SK-N-MC (cell line): ENCODE measurements around the gene SCLT1.

ENCODE experiments used
- DNase-seq: peaks from one replicate; pipeline ENCODE4 v3.0.0-alpha.2; 2011; ENCODE audit warnings: low read depth, low spot score
- H3K27ac ChIP-seq: fragments of 200-600 bp; sonication (generic); 2 replicates; pipeline ENCODE4 v1.5.1; 2016; ENCODE audit warnings: mixed run types
- H3K36me3 ChIP-seq: fragments of 200-600 bp; sonication (generic); 2 replicates; pipeline ENCODE4 v1.6.1; 2017; ENCODE audit warnings: antibody characterized with exemption, low read length, mixed read lengths; ENCODE audit not compliant: insufficient read depth
- H3K4me3 ChIP-seq: fragments of 200-600 bp; sonication (generic); 2 replicates; pipeline ENCODE4 v1.5.1; 2016
- H3K9ac ChIP-seq: fragments of 200-600 bp; sonication (generic); 2 replicates; pipeline ENCODE4 v1.8.0; 2017; ENCODE audit warnings: mixed run types, mixed read lengths; ENCODE audit not compliant: insufficient read length
- H3K9me3 ChIP-seq: fragments of 200-600 bp; sonication (generic); 2 replicates; pipeline ENCODE4 v1.6.1; 2017; ENCODE audit warnings: low read depth, mild to moderate bottlenecking, antibody characterized with exemption, low read length, moderate library complexity, mixed read lengths
- EZH2 ChIP-seq: fragments of 200-600 bp; sonication (generic); IDR thresholded peaks from one replicate; pipeline ENCODE4 v1.6.1; 2017; ENCODE audit warnings: antibody characterized with exemption
- FOXP2 ChIP-seq: optimal IDR thresholded peaks from 2 replicates; pipeline ENCODE3; 2011; ENCODE audit warnings: mild to moderate bottlenecking, moderate library complexity; ENCODE audit not compliant: insufficient read depth; ENCODE audit errors: extremely low read length, control extremely low read depth
- POLR2AphosphoS5 ChIP-seq: IDR thresholded peaks from 2 replicates; pipeline ENCODE4 v1.6.1; 2012; ENCODE audit warnings: mild to moderate bottlenecking, low read depth, low read length, borderline replicate concordance

SCLT1 gene

DNA sequence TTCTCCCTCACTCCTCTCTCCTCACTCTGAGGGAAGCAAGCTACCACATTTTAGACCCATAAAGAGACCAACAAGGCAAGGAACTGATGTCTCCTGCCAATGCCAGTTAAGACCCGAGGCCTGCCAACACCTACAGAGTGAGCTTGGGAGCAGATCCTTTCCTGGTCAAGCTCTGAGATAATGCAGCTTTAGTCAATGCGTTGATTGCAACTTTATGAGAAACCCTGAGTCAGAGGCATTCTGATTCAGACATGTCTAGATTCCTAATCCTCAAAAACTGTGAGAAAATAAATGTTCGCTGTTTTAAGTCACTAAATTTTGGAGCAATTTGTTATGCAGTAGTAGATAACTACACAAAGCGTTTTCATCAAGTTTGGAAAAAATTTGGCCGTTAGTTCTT lies 168.4 kb downstream of the SCLT1 start:
- no peak for DNase-seq
- no peak overlapping the region for H3K27ac ChIP-seq

DNA sequence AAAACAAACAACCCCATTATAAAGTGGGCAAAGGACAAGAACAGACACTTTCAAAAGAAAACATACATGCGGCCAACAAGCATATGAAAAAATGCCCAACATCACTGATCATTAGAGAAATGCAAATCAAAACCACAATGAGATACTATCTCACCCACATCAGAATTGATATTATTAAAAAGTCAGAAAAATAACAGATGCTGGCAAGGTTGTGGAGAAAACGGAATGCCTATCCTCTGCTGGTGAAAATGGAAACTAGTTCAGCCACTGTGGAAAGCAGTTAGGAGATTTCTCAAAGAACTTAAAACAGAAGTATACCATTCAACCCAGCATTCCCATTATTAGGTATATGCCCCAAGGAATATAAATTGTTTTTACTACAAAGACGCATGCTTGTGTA lies 171.4 kb downstream of the SCLT1 start:
- TF ChIP-seq POLR2AphosphoS5 (no peak), FOXP2 (no peak), EZH2 (no peak)
- Histone ChIP-seq H3K27ac (no peak overlapping the region), H3K9ac (no peak overlapping the region), H3K36me3 (no peaks in the 10 kb centered on the region), H3K9me3 (no peaks in the 10 kb centered on the region), H3K4me3 (no peak overlapping the region)
- no peak for DNase-seq

More for the DNA sequence above, 168.4 kb downstream of the SCLT1 start:
- H3K9ac ChIP-seq, result no peak overlapping the region
- no peak overlapping the region for H3K4me3 ChIP-seq
- TF ChIP-seq EZH2, result no peak
- no peak for TF ChIP-seq POLR2AphosphoS5
- no peak for TF ChIP-seq FOXP2
- H3K36me3 ChIP-seq, result no peaks in the 10 kb centered on the region
- no peaks in the 10 kb centered on the region for H3K9me3 ChIP-seq

DNA sequence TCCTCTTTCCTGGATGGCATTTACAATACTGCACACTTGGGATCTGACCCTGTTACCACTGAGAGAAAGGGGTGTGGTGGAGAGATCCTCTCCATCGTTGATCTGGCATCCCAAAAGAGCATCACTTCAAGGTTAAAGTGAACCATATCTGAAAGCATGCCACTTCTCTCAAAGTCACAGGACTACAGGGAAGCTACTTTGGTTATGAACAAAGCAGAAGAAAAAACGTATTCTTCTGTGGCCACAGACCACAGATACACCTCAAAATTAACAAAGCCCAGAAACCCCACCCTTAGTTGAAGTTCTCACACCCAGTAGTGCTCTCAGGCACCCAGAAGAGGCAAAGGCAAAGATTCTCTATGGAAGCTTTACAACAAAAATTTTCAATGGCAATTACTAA lies 175.6 kb downstream of the SCLT1 start:
- DNase-seq, result no peak
- no peaks in the 10 kb centered on the region for H3K9me3 ChIP-seq
- no peak overlapping the region for H3K4me3 ChIP-seq
- H3K27ac ChIP-seq, result no peak overlapping the region
- TF ChIP-seq POLR2AphosphoS5, result no peak
- TF ChIP-seq EZH2, result no peak
- no peak for TF ChIP-seq FOXP2
- H3K36me3 ChIP-seq, result no peaks in the 10 kb centered on the region
- H3K9ac ChIP-seq, result no peak overlapping the region

DNA sequence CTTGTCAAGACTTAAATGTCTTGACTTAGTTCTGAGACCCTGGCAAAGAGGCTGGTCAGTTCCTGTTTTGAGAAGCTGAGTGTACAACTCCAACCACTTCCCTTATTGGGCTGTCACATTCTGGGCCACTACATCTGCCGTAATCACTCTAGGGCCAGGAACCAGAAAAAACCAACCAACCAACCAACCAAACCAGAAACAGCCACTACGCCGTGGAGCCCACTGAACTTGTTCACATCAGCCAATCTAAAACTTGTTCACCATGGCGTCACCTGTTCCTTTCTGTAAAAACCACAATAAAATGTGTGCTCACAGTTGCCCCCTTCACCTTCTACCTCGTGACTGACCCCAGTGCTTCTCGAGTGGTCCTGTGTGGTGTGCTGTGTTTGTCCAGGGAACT lies 176.5 kb downstream of the SCLT1 start:
- no peak overlapping the region for H3K4me3 ChIP-seq
- DNase-seq, result no peak
- H3K9ac ChIP-seq, result no peak overlapping the region
- no peaks in the 10 kb centered on the region for H3K36me3 ChIP-seq
- no peaks in the 10 kb centered on the region for H3K9me3 ChIP-seq
- no peak overlapping the region for H3K27ac ChIP-seq
- TF ChIP-seq POLR2AphosphoS5 (no peak), EZH2 (no peak), FOXP2 (no peak)

DNA sequence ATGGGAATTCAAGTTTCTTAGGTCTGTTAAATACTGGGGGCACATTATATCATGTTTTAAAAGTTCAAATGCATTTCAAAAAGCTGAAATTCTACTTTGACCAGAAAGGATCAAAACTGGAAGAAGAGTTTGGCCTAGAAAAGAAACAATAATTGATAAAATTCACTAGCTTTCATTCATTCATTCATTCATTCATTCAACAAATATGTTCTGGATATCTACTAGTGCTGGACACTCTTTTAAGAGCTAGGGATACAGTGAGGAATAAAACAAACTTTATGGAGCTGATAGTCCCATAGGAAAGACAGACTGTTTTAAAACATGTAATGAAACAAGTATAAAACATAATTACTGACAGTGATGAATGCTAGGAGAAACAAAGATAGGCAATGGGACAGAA lies 177.8 kb downstream of the SCLT1 start:
- no peak overlapping the region for H3K9ac ChIP-seq
- no peaks in the 10 kb centered on the region for H3K36me3 ChIP-seq
- H3K4me3 ChIP-seq, result no peak overlapping the region
- TF ChIP-seq EZH2 (no peak), POLR2AphosphoS5 (no peak), FOXP2 (no peak)
- H3K27ac ChIP-seq, result no peak overlapping the region
- no peaks in the 10 kb centered on the region for H3K9me3 ChIP-seq
- no peak for DNase-seq

DNA sequence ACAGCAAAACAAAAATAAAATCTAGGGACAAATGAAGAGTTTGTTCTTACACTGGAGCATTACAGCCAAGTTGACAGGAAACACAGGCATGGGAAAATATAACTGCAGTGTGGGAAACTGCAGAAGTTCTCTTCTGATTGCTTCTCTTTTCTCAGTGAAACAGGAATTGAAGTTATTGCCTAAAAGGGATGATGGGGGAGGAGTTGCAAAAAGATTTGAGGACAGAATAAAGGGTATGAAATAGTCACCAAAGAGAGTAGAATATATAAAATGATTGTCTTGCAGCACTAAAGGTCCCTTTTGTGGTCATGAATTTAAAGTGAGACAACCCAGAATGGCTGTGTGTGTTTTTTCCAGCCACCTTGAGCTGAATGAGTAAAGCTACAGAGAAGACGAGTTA lies 180.1 kb downstream of the SCLT1 start:
- no peak overlapping the region for H3K27ac ChIP-seq
- DNase-seq, result no peak
- H3K36me3 ChIP-seq, result no peaks in the 10 kb centered on the region
- H3K9ac ChIP-seq, result no peak overlapping the region
- no peaks in the 10 kb centered on the region for H3K9me3 ChIP-seq
- TF ChIP-seq POLR2AphosphoS5, result no peak
- no peak for TF ChIP-seq FOXP2
- TF ChIP-seq EZH2, result no peak
- H3K4me3 ChIP-seq, result no peak overlapping the region

DNA sequence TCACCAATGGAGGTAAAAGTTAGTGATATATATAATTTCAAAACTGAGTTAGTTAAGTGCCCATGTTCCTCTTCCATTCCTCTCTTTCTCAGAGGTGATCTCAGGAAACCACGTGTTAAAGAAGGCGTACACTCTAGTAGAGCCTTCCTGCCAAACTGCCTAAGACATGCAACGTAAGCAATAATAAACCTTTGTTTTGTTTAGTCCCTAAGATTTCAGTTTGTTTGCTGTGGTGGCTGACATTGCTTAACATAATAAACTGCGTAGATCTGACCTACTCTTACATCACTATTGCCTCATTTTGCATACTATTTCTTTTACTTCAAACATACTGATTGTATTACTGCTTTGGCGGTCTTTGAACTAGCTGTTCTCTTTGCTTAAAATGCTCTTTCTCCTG lies 184.6 kb downstream of the SCLT1 start:
- Histone ChIP-seq H3K4me3 (no peak overlapping the region), H3K9me3 (no peaks in the 10 kb centered on the region), H3K9ac (no peak overlapping the region), H3K36me3 (no peaks in the 10 kb centered on the region), H3K27ac (no peak overlapping the region)
- DNase-seq, result no peak
- TF ChIP-seq EZH2 (no peak), POLR2AphosphoS5 (no peak), FOXP2 (no peak)

DNA sequence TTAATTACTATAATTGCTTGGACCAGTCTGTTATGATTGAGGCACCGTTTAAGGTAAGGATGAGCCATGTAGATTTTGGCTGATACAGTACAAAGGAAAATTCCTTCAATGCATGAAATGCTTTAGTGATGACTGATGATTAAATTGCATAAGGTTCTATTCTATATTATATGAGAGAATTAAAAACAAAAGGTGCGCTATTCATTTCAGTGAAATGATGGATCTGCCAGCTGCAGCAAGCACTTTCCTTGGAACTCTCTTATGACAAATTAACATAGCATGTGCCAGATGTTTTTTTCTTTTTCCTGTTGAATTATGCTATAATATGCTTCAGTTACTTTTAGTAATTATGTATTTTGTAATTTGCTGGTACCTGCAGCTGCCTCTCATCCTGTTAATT lies 185.4 kb downstream of the SCLT1 start:
- H3K9ac ChIP-seq, result no peak overlapping the region
- TF ChIP-seq EZH2 (no peak), POLR2AphosphoS5 (no peak), FOXP2 (no peak)
- H3K36me3 ChIP-seq, result no peaks in the 10 kb centered on the region
- no peak for DNase-seq
- H3K9me3 ChIP-seq, result no peaks in the 10 kb centered on the region
- H3K4me3 ChIP-seq, result no peak overlapping the region
- no peak overlapping the region for H3K27ac ChIP-seq

DNA sequence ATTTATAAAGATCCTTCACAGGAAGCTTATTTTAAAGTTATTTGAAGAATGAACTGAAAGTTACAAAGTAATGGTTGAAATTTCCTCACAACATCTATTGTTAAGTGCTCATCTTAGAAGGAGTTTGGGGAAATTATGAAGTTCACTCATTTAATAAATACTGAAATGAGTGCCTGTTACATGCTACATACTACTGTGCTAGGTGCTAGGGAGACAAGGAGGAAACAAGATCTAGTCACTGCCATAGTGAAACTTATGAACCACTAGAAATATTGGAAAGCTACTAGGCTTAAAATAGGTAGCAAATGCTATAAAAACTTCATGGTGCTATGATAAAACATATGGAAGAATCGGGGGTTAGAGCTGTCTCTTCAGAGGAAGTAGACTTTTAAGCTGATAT lies 186.8 kb downstream of the SCLT1 start:
- TF ChIP-seq POLR2AphosphoS5, result no peak
- Histone ChIP-seq H3K36me3 (no peaks in the 10 kb centered on the region), H3K9ac (no peak overlapping the region), H3K4me3 (no peak overlapping the region), H3K9me3 (no peaks in the 10 kb centered on the region), H3K27ac (no peak overlapping the region)
- DNase-seq, result no peak
